Urinary bladder (tissue), 4 donors: ENCODE results near the gene SRPX. TPM values are rescaled to one million over a fixed set of nuclear protein-coding genes. Genes with fewer than 3 reads are reported as not detected.

Source experiments
- DNase-seq: peaks from one replicate; pipeline ENCODE4 v3.0.0-alpha.2; 2015; ENCODE audit errors: extremely low spot score
- H3K27ac ChIP-seq: one replicate; pipeline ENCODE4 v1.5.1; 2013; ENCODE audit warnings: low read depth, mild to moderate bottlenecking, moderate library complexity
- H3K36me3 ChIP-seq: one replicate; pipeline ENCODE4 v1.6.1; 2013; ENCODE audit warnings: mild to moderate bottlenecking, moderate library complexity; ENCODE audit not compliant: insufficient read depth
- H3K4me1 ChIP-seq: one replicate; pipeline ENCODE4 v1.6.1; 2013; ENCODE audit warnings: mild to moderate bottlenecking, moderate library complexity; ENCODE audit not compliant: insufficient read depth
- H3K4me3 ChIP-seq: one replicate; pipeline ENCODE4 v1.5.1; 2013; ENCODE audit warnings: low read depth, low read length
- WGBS: extraction: QIAGEN DNeasy Blood & Tissue Kit; methylation state at CpG from one replicate; pipeline ENCODE4 v1.1.7; 2013; 5-methylcytosine and 5-hydroxymethylcytosine counted together
- polyA plus RNA-seq: library from polyadenylated mRNA; stranded (reverse); fragments of 200-250 nt; gene quantifications from one replicate; pipeline ENCODE4 v1.2.3, GENCODE V29; 2013
- total RNA-seq: library from RNA; depleted of rRNA; stranded (reverse); fragments of >200 nt; gene quantifications from one replicate; pipeline ENCODE4 v1.2.3, GENCODE V29; 2014
- donor health status: healthy with polysubstance abuse.
- donor health status: healthy.

Gene SRPX
- total and polyA plus RNA-seq, 2 donors: 82.7 to 333 TPM

- no peak for DNase-seq
- H3K36me3 ChIP-seq: no peaks in the 10 kb centered on the region
- no peak overlapping the region for H3K27ac ChIP-seq
- no peaks in the 10 kb centered on the region for H3K4me1 ChIP-seq
- no peak overlapping the region for H3K4me3 ChIP-seq
Observed at GRCh38 chrX:38224160-38224559, 3.5 kb upstream of the SRPX start.

- H3K36me3 ChIP-seq: no peaks in the 10 kb centered on the region
- WGBS: 59% methylated on average over 10 of the region's 10 CpGs
- H3K4me1 ChIP-seq: no peaks in the 10 kb centered on the region
- DNase-seq: no peak
- H3K4me3 ChIP-seq: peak overlapping the region; percentile 70
- H3K27ac ChIP-seq: no peak overlapping the region
Observed at GRCh38 chrX:38221391-38221929, 789 bp upstream of the SRPX start.

- Histone ChIP-seq H3K36me3 (no peaks in the 10 kb centered on the region), H3K4me1 (no peaks in the 10 kb centered on the region), H3K4me3 (peak overlapping the region; percentile 70), H3K27ac (peak overlapping the region; percentile 67)
- no peak for DNase-seq
- WGBS: under 1% methylated on average over 14 of the region's 14 CpGs
Observed at GRCh38 chrX:38220024-38220414, 652 bp downstream of the SRPX start.

- H3K27ac ChIP-seq: no peak overlapping the region
- H3K4me3 ChIP-seq: no peak overlapping the region
- DNase-seq: no peak
- H3K36me3 ChIP-seq: no peaks in the 10 kb centered on the region
- 73% methylated on average over 5 of the region's 5 CpGs for WGBS
- H3K4me1 ChIP-seq: no peaks in the 10 kb centered on the region
Observed at GRCh38 chrX:38216642-38217041, 4.0 kb downstream of the SRPX start.

GRCh38 chrX:38214551-38215531 lies 5.8 kb downstream of the SRPX start:
- no peak overlapping the region for H3K27ac ChIP-seq
- H3K4me1 ChIP-seq: no peaks in the 10 kb centered on the region
- H3K4me3 ChIP-seq: no peak overlapping the region
- H3K36me3 ChIP-seq: no peaks in the 10 kb centered on the region
- 68% methylated on average over 11 of the region's 11 CpGs for WGBS
- DNase-seq: no peak

- Histone ChIP-seq H3K36me3 (no peaks in the 10 kb centered on the region), H3K4me1 (no peaks in the 10 kb centered on the region), H3K4me3 (no peak overlapping the region), H3K27ac (no peak overlapping the region)
- no peak for DNase-seq
- WGBS: 87% methylated on average over 1 of the region's 1 CpG
Observed at GRCh38 chrX:38214044-38214443, 6.6 kb downstream of the SRPX start.

- Histone ChIP-seq H3K27ac (no peak overlapping the region), H3K4me3 (no peak overlapping the region), H3K4me1 (no peaks in the 10 kb centered on the region), H3K36me3 (no peaks in the 10 kb centered on the region)
- no peak for DNase-seq
- 59% methylated on average over 4 of the region's 4 CpGs for WGBS
Observed at GRCh38 chrX:38211891-38212635, 8.6 kb downstream of the SRPX start.

- Histone ChIP-seq H3K27ac (no peak overlapping the region), H3K36me3 (no peaks in the 10 kb centered on the region), H3K4me1 (no peaks in the 10 kb centered on the region), H3K4me3 (no peak overlapping the region)
- DNase-seq: no peak
- 88% methylated on average over 3 of the region's 3 CpGs for WGBS
Observed at GRCh38 chrX:38206542-38206941, 14.1 kb downstream of the SRPX start.

GRCh38 chrX:38206036-38206435 lies 14.6 kb downstream of the SRPX start:
- Histone ChIP-seq H3K27ac (no peak overlapping the region), H3K4me3 (no peak overlapping the region), H3K36me3 (no peaks in the 10 kb centered on the region), H3K4me1 (no peaks in the 10 kb centered on the region)
- WGBS: 74% methylated on average over 5 of the region's 5 CpGs
- DNase-seq: no peak

- 83% methylated on average over 3 of the region's 3 CpGs for WGBS
Observed at GRCh38 chrX:38205039-38205438, 15.6 kb downstream of the SRPX start.

GRCh38 chrX:38192007-38192810 lies 28.5 kb downstream of the SRPX start:
- H3K4me3 ChIP-seq: no peak overlapping the region
- DNase-seq: no peak
- no peak overlapping the region for H3K27ac ChIP-seq
- H3K4me1 ChIP-seq: no peaks in the 10 kb centered on the region
- 48% methylated on average over 5 of the region's 5 CpGs for WGBS
- H3K36me3 ChIP-seq: no peaks in the 10 kb centered on the region

More at GRCh38 chrX:38205039-38205438, 15.6 kb downstream of the SRPX start:
- Histone ChIP-seq H3K4me3 (no peak overlapping the region), H3K36me3 (no peaks in the 10 kb centered on the region), H3K4me1 (no peaks in the 10 kb centered on the region), H3K27ac (no peak overlapping the region)
- no peak for DNase-seq

GRCh38 chrX:38189431-38190250 lies 31.0 kb downstream of the SRPX start:
- WGBS: 53% methylated on average over 7 of the region's 7 CpGs
- Histone ChIP-seq H3K27ac (no peak overlapping the region), H3K4me1 (no peaks in the 10 kb centered on the region), H3K4me3 (no peak overlapping the region), H3K36me3 (peaks cover 2% of the 10 kb centered on the region)
- DNase-seq: no peak
